Measurements from ENCODE around the gene KIAA1143. TPM values are rescaled to one million over a fixed set of nuclear protein-coding genes. Genes with fewer than 3 reads are reported as not detected.
A peak's percentile ranks its signal among the peaks of the same experiment; 100 is the strongest.

KIAA1143 gene
- total and polyA plus RNA-seq, 2 of the 13 experiments (the other 11 are each of a cell fraction or from before 2014, with no cell fraction given): 9.9 to 27.2 TPM

DNA sequence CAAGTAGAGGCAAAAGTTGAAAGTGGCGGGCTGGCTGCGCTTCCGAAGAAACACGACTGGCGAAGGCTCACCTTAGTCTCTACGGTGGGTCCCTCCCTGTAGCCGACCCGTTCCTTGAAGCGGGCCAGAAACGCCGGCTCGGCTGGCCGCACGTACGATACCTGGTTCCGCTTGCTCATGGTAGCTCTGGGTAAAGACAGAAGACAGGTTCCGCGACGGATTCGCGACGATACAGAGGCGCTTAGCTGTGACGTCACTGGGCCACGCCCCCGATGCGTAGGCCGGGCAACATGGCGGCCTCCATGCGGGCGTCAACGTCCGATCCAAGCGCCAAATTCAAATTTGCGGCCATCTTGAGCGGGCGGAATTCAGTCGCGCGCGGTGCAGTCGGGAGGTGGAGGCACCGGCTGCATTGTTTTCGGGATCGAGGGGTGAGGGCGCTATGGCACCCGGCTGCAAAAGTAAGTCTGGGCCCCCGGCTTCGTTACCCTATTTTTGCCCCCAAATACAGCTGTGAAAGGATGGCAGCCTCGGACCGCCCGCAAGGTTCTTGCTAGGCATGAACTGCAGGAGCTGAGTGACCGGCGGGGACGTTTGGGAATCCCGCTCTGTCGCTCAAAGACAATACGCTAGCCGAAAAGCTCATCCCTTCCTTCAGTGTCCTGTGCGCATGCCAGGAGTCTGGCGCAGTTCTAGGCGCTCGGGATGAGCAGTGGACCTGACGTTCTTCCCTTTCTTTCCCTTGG is at the start of gene KIAA1143, which contains the start of gene KIF15 (continued):
- no peak for TF ChIP-seq ZBTB39 (CRISPR knock-in tag; IDR thresholded peaks at IDR 0.05)
- TF ChIP-seq MLX (CRISPR knock-in tag; IDR thresholded peaks at IDR 0.05): no peak
- TF ChIP-seq ZNF678 (CRISPR knock-in tag; IDR thresholded peaks at IDR 0.05): no peak
- TF ChIP-seq, protein P1, sequence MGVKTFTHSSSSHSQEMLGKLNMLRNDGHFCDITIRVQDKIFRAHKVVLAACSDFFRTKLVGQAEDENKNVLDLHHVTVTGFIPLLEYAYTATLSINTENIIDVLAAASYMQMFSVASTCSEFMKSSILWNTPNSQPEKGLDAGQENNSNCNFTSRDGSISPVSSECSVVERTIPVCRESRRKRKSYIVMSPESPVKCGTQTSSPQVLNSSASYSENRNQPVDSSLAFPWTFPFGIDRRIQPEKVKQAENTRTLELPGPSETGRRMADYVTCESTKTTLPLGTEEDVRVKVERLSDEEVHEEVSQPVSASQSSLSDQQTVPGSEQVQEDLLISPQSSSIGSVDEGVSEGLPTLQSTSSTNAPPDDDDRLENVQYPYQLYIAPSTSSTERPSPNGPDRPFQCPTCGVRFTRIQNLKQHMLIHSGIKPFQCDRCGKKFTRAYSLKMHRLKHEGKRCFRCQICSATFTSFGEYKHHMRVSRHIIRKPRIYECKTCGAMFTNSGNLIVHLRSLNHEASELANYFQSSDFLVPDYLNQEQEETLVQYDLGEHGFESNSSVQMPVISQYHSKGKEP (CRISPR knock-in tag; IDR thresholded peaks at IDR 0.05): no peak
- TF ChIP-seq TGIF2 (CRISPR knock-in tag; IDR thresholded peaks at IDR 0.05): peak; percentile 98
- TF ChIP-seq MBNL3 (CRISPR knock-in tag; conservative IDR thresholded peaks at IDR 0.05): no peak
- TF ChIP-seq, protein P2, sequence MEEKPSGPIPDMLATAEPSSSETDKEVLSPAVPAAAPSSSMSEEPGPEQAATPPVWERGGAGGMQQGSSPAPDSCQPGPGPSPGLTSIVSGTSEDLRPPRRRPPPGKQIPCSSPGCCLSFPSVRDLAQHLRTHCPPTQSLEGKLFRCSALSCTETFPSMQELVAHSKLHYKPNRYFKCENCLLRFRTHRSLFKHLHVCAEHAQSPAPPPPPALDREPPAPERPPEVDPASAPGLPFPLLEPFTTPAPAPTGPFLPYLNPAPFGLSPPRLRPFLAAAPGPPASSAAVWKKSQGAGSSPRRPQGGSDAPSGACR (CRISPR knock-in tag; IDR thresholded peaks at IDR 0.05): peak; percentile 79; the same call in 1 of the 2 replicates
- TF ChIP-seq ZNF850 (CRISPR knock-in tag; conservative IDR thresholded peaks at IDR 0.05): 0 out of 2 replicates have a peak, but pooled peaks have one; percentile 10
- peak; percentile 93 for TF ChIP-seq THAP9 (CRISPR knock-in tag; IDR thresholded peaks at IDR 0.05; ENCODE audit: borderline replicate concordance)
- TF ChIP-seq HMGXB3 (CRISPR knock-in tag; IDR thresholded peaks at IDR 0.05; ENCODE audit: borderline replicate concordance): peak; percentile 90; the same call in 1 of the 2 replicates
- TF ChIP-seq, protein P3, sequence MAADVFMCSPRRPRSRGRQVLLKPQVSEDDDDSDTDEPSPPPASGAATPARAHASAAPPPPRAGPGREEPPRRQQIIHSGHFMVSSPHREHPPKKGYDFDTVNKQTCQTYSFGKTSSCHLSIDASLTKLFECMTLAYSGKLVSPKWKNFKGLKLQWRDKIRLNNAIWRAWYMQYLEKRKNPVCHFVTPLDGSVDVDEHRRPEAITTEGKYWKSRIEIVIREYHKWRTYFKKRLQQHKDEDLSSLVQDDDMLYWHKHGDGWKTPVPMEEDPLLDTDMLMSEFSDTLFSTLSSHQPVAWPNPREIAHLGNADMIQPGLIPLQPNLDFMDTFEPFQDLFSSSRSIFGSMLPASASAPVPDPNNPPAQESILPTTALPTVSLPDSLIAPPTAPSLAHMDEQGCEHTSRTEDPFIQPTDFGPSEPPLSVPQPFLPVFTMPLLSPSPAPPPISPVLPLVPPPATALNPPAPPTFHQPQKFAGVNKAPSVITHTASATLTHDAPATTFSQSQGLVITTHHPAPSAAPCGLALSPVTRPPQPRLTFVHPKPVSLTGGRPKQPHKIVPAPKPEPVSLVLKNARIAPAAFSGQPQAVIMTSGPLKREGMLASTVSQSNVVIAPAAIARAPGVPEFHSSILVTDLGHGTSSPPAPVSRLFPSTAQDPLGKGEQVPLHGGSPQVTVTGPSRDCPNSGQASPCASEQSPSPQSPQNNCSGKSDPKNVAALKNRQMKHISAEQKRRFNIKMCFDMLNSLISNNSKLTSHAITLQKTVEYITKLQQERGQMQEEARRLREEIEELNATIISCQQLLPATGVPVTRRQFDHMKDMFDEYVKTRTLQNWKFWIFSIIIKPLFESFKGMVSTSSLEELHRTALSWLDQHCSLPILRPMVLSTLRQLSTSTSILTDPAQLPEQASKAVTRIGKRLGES (CRISPR knock-in tag; IDR thresholded peaks at IDR 0.05; ENCODE audit: borderline replicate concordance): no peak

Measured in HepG2 (cell line).